ENCODE data around the gene FGD6.
"Not testable (repeated sequence)": the region's sequence is repeated elsewhere in the genome, so short reads cannot be mapped to it uniquely, and the experiment has no call there.

The FGD6 gene

GRCh38 chr12:95200128-95200894 lies 17.0 kb downstream of the FGD6 start:
- FAIRE-seq (no peak), DNase-seq (ENCODE audit: insufficient read length, low spot score) (no peak)

GRCh38 chr12:95198914-95199313 lies 18.4 kb downstream of the FGD6 start:
- FAIRE-seq, result no peak
- DNase-seq (ENCODE audit: insufficient read length, low spot score), result no peak
- no peak for TF ChIP-seq CTCF (IDR thresholded peaks at IDR 0.05; ENCODE audit: insufficient read depth, missing control alignments)

More at GRCh38 chr12:95200128-95200894, 17.0 kb downstream of the FGD6 start:
- TF ChIP-seq CTCF (IDR thresholded peaks at IDR 0.05; ENCODE audit: insufficient read depth, missing control alignments), result no peak

- no peak for TF ChIP-seq CTCF (IDR thresholded peaks at IDR 0.05; ENCODE audit: insufficient read depth, missing control alignments)
- FAIRE-seq (no peak), DNase-seq (ENCODE audit: insufficient read length, low spot score) (no peak)
Observed at GRCh38 chr12:95197636-95198035, 19.6 kb downstream of the FGD6 start.

- not testable (repeated sequence) for DNase-seq (ENCODE audit: insufficient read length, low spot score); FAIRE-seq
Observed at GRCh38 chr12:95196875-95197569, 20.2 kb downstream of the FGD6 start.

GRCh38 chr12:95195122-95195521 lies 22.1 kb downstream of the FGD6 start:
- DNase-seq (ENCODE audit: insufficient read length, low spot score) (no peak), FAIRE-seq (no peak)
- no peak for TF ChIP-seq CTCF (IDR thresholded peaks at IDR 0.05; ENCODE audit: insufficient read depth, missing control alignments)

GRCh38 chr12:95193139-95193538 lies 24.1 kb downstream of the FGD6 start:
- no peak for TF ChIP-seq CTCF (IDR thresholded peaks at IDR 0.05; ENCODE audit: insufficient read depth, missing control alignments)

GRCh38 chr12:95192271-95192670 lies 25.0 kb downstream of the FGD6 start:
- no peak for FAIRE-seq
- DNase-seq (ENCODE audit: insufficient read length, low spot score), result no peak
- TF ChIP-seq CTCF (IDR thresholded peaks at IDR 0.05; ENCODE audit: insufficient read depth, missing control alignments), result no peak

More at GRCh38 chr12:95193139-95193538, 24.1 kb downstream of the FGD6 start:
- DNase-seq (ENCODE audit: insufficient read length, low spot score), result no peak
- FAIRE-seq, result no peak
